Progenitor cell of endocrine pancreas (in vitro differentiated cells): ENCODE measurements around the gene PUS7. TPM values are rescaled to one million over a fixed set of nuclear protein-coding genes. Genes with fewer than 3 reads are reported as not detected.

Source experiments
- DNase-seq: peaks from one replicate; pipeline ENCODE4 v3.0.0; 2021; ENCODE audit warnings: low spot score; ENCODE audit not compliant: unreplicated experiment
- H3K27ac Mint-ChIP-seq: 2 replicates; pipeline ENCODE4 v1.8.0; 2021; ENCODE audit warnings: mild to moderate bottlenecking, moderate library complexity, mixed read lengths
- H3K27me3 Mint-ChIP-seq: 2 replicates; pipeline ENCODE4 v1.8.0; 2021; ENCODE audit warnings: mixed read lengths
- H3K36me3 Mint-ChIP-seq: 2 replicates; pipeline ENCODE4 v1.8.0; 2022; ENCODE audit warnings: mixed read lengths; ENCODE audit not compliant: insufficient read depth
- H3K4me1 Mint-ChIP-seq: 2 replicates; pipeline ENCODE4 v1.8.0; 2021; ENCODE audit warnings: low read depth, mixed read lengths
- H3K4me3 Mint-ChIP-seq: 2 replicates; pipeline ENCODE4 v1.8.0; 2021; ENCODE audit warnings: low read depth, mild to moderate bottlenecking, moderate library complexity, mixed read lengths
- H3K9me3 Mint-ChIP-seq: 2 replicates; pipeline ENCODE4 v1.8.0; 2021; ENCODE audit warnings: low read depth, mixed read lengths
- CTCF ChIP-seq: fragments of 200-600 bp; sonication (generic); IDR thresholded peaks from one replicate; pipeline ENCODE4 v1.5.0; 2021; ENCODE audit warnings: antibody characterized with exemption, mild to moderate bottlenecking; ENCODE audit not compliant: unreplicated experiment
- total RNA-seq: library from RNA; stranded (reverse); gene quantifications from 2 replicates; pipeline ENCODE4 v1.2.1, GENCODE V29; 2021

The PUS7 gene
- total RNA-seq, 1 donor from 2014 or later: 44.3 TPM

DNA sequence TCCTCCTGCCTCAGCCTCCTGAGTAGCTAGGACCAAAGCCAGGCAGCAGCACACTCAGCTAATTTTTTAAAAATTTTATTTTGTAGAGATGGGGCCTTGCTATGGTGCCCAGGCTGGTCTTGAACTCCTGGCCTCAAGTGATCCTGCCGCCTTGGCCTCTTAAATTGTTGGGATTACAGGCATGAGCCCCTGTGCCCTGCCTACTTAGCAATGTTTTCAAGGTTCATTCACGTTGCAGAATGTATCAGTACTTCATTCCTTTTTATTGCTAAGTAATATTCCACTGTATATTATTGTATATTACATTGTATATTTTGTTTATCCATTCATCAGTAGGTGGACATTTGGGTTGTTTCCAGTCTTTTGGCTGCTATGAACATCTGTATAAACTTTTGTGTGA, 44.2 kb downstream of the PUS7 start:
- no peak for DNase-seq
- no peaks in the 10 kb centered on the region for H3K27me3 Mint-ChIP-seq
- H3K9me3 Mint-ChIP-seq: no peaks in the 10 kb centered on the region
- TF ChIP-seq CTCF: no peak
- H3K4me3 Mint-ChIP-seq: no peak overlapping the region
- peaks cover 28% of the 10 kb centered on the region for H3K36me3 Mint-ChIP-seq
- peaks cover 2% of the 10 kb centered on the region for H3K4me1 Mint-ChIP-seq
- no peak overlapping the region for H3K27ac Mint-ChIP-seq

DNA sequence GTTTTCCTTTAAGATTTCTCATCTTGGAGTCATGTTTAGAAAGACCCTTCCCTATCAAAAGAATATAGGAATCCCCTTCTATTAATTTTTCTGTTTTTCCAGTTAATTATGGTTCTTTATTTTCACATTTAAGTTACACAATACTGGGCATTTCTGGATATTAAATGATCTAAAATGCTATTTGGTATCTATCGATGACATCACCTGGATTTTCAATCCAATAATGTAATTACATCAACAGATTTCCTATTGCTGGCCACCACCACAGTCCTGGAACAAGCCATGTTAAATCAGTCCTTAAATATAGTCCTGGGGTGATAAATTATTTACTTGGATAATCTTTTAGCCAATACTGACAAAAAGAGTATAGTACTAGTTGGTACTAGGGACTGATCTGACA, 48.0 kb downstream of the PUS7 start:
- Mint-ChIP-seq H3K27me3 (no peaks in the 10 kb centered on the region), H3K9me3 (no peaks in the 10 kb centered on the region), H3K27ac (no peak overlapping the region), H3K4me3 (no peak overlapping the region), H3K36me3 (peaks cover 24% of the 10 kb centered on the region), H3K4me1 (no peaks in the 10 kb centered on the region)
- DNase-seq: no peak
- no peak for TF ChIP-seq CTCF

GRCh38 chr7:105473163-105473562, 48.9 kb downstream of the PUS7 start:
- Mint-ChIP-seq H3K4me1 (no peaks in the 10 kb centered on the region), H3K27ac (no peak overlapping the region), H3K9me3 (no peaks in the 10 kb centered on the region), H3K4me3 (no peak overlapping the region), H3K27me3 (no peaks in the 10 kb centered on the region), H3K36me3 (peaks cover 22% of the 10 kb centered on the region)
- DNase-seq: no peak
- TF ChIP-seq CTCF: no peak

GRCh38 chr7:105470846-105471245, 51.2 kb downstream of the PUS7 start:
- Mint-ChIP-seq H3K4me1 (no peaks in the 10 kb centered on the region), H3K9me3 (no peaks in the 10 kb centered on the region), H3K4me3 (no peak overlapping the region), H3K36me3 (peaks cover 16% of the 10 kb centered on the region), H3K27ac (no peak overlapping the region), H3K27me3 (no peaks in the 10 kb centered on the region)
- TF ChIP-seq CTCF: no peak
- DNase-seq: no peak

- no peak for TF ChIP-seq CTCF
- Mint-ChIP-seq H3K4me1 (no peaks in the 10 kb centered on the region), H3K27ac (peak overlapping the region; percentile 68), H3K9me3 (no peaks in the 10 kb centered on the region), H3K27me3 (no peaks in the 10 kb centered on the region), H3K36me3 (peaks cover 14% of the 10 kb centered on the region), H3K4me3 (no peak overlapping the region)
- no peak for DNase-seq
Measured at GRCh38 chr7:105470090-105470489, 52.0 kb downstream of the PUS7 start.
